GM23248 (cell line): ENCODE data around the gene CRYM.
"Not testable (repeated sequence)": the region's sequence is repeated elsewhere in the genome, so short reads cannot be mapped to it uniquely, and the experiment has no call there.

Source experiments
- EZH2 ChIP-seq: fragments of 200-600 bp; sonication (generic); IDR thresholded peaks from 2 replicates; pipeline ENCODE4 v1.6.1; 2018; ENCODE audit warnings: antibody characterized with exemption, mild to moderate bottlenecking; ENCODE audit not compliant: insufficient read depth, poor library complexity, severe bottlenecking
- EZH2phosphoT487 ChIP-seq: fragments of 200-600 bp; sonication (generic); IDR thresholded peaks from 2 replicates; pipeline ENCODE4 v1.6.1; 2018; ENCODE audit warnings: antibody characterized with exemption, moderate library complexity, mild to moderate bottlenecking, low read depth; ENCODE audit not compliant: insufficient read depth

DNA sequence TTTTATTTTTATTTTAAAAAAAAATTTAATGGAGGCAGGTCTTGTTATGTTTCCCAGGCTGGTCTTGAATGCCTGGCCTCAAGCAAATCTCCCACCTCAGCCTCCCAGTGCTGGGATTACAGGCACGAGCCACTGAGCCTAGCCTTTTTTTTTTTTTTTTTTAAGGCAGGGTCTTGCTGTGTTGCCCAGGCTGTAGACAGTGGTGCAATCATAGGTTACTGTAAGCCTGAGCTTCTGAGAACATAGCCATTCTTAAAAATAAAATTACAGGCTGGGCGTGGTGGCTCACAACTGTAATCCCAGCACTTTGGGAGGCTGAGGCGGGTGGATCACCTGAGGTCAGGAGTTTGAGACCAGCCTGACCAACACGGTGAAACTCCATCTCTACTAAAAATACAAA is 29.9 kb downstream of the CRYM start:
- not testable (repeated sequence) for TF ChIP-seq EZH2, EZH2phosphoT487
